Karpas-422 (cell line): ENCODE measurements around the gene MGA. TPM values are rescaled to one million over a fixed set of nuclear protein-coding genes. Genes with fewer than 3 reads are reported as not detected.
"Not testable (repeated sequence)": the region's sequence is repeated elsewhere in the genome, so short reads cannot be mapped to it uniquely, and the experiment has no call there.

Source experiments
- DNase-seq: peaks from one replicate; pipeline ENCODE4 v3.0.0-alpha.2; 2015
- H2AFZ ChIP-seq: fragments of 200-600 bp; sonication (generic); 2 replicates; pipeline ENCODE4 v1.6.1; 2014; ENCODE audit warnings: antibody characterized with exemption, low read length, mixed read lengths
- H3K27ac ChIP-seq: fragments of 200-600 bp; sonication (generic); 2 replicates; pipeline ENCODE4 v1.5.1; 2014; ENCODE audit warnings: mild to moderate bottlenecking, low read length, moderate library complexity
- H3K27me3 ChIP-seq: fragments of 200-600 bp; sonication (generic); 2 replicates; pipeline ENCODE4 v1.6.1; 2014; ENCODE audit warnings: low read length, mixed read lengths
- H3K36me3 ChIP-seq: fragments of 200-600 bp; sonication (generic); 2 replicates; pipeline ENCODE4 v1.6.1; 2014; ENCODE audit warnings: low read length, mixed read lengths; ENCODE audit not compliant: insufficient read depth
- H3K4me1 ChIP-seq: fragments of 200-600 bp; sonication (generic); 2 replicates; pipeline ENCODE4 v1.6.1; 2014; ENCODE audit warnings: mild to moderate bottlenecking, low read length, mixed read lengths
- H3K4me2 ChIP-seq: fragments of 200-600 bp; sonication (generic); 2 replicates; pipeline ENCODE4 v1.6.1; 2014; ENCODE audit warnings: low read length, low read depth, mild to moderate bottlenecking; ENCODE audit not compliant: poor library complexity, severe bottlenecking
- H3K4me3 ChIP-seq: fragments of 200-600 bp; sonication (generic); 2 replicates; pipeline ENCODE4 v1.5.1; 2014; ENCODE audit warnings: mild to moderate bottlenecking, antibody characterized with exemption, low read length, mixed read lengths
- H3K79me2 ChIP-seq: fragments of 200-600 bp; sonication (generic); 2 replicates; pipeline ENCODE4 v1.6.1; 2014; ENCODE audit warnings: mild to moderate bottlenecking, low read length, mixed read lengths
- H3K9ac ChIP-seq: fragments of 200-600 bp; sonication (generic); 2 replicates; pipeline ENCODE4 v1.6.0; 2014; ENCODE audit warnings: low read length
- H3K9me2 ChIP-seq: fragments of 200-600 bp; sonication (generic), shearing (Covaris generic); replicated peaks from 2 replicates; pipeline ENCODE4 v1.6.0; 2014; ENCODE audit warnings: mild to moderate bottlenecking, low read length, moderate library complexity; ENCODE audit not compliant: insufficient read depth
- H3K9me3 ChIP-seq: fragments of 300-700, 200-600 bp; sonication (generic); 2 replicates; pipeline ENCODE4 v1.6.1; 2014; ENCODE audit warnings: low read length, mixed read lengths
- H4K20me1 ChIP-seq: fragments of 200-600 bp; sonication (generic); 2 replicates; pipeline ENCODE4 v1.6.1; 2014; ENCODE audit warnings: mild to moderate bottlenecking, antibody characterized with exemption, low read length, low read depth; ENCODE audit not compliant: insufficient read depth
- total RNA-seq: library from RNA; depleted of rRNA; stranded (reverse); fragments of >200 nt; shearing (Covaris generic); gene quantifications from 2 replicates; pipeline ENCODE4 v1.2.3, GENCODE V29; 2014; ENCODE audit warnings: low replicate concordance

Gene MGA
- total RNA-seq, 1 experiment from 2014 or later: 68.1 TPM

- H3K27me3 ChIP-seq: no peaks in the 10 kb centered on the region
- peak overlapping the region; percentile 91 for H3K27ac ChIP-seq
- H3K9ac ChIP-seq: peak overlapping the region; percentile 48
- H3K4me1 ChIP-seq: peaks cover 72% of the 10 kb centered on the region
- H3K4me2 ChIP-seq: peak overlapping the region; percentile 65
- H3K79me2 ChIP-seq: peaks cover 98% of the 10 kb centered on the region
- no peaks in the 10 kb centered on the region for H3K9me3 ChIP-seq
- H2AFZ ChIP-seq: no peak overlapping the region
- H3K9me2 ChIP-seq: no peaks in the 10 kb centered on the region
- 0 out of 2 replicates have a peak, but pooled peaks cover 6% of the 10 kb centered on the region for H4K20me1 ChIP-seq
- H3K4me3 ChIP-seq: peak overlapping the region; percentile 27
- peak; percentile 92 for DNase-seq
- H3K36me3 ChIP-seq: peaks cover 22% of the 10 kb centered on the region; the same call in 1 of the 2 replicates
Measured at GRCh38 chr15:41695750-41696436, 35.7 kb downstream of the MGA start.

- Histone ChIP-seq H4K20me1 (no peaks in the 10 kb centered on the region), H3K79me2 (peaks cover 99% of the 10 kb centered on the region), H3K9me3 (no peaks in the 10 kb centered on the region), H3K9ac (peak overlapping the region; percentile 16), H3K27me3 (no peaks in the 10 kb centered on the region), H2AFZ (no peak overlapping the region), H3K4me1 (peaks cover 75% of the 10 kb centered on the region), H3K9me2 (no peaks in the 10 kb centered on the region), H3K27ac (peak overlapping the region; percentile 91), H3K36me3 (peaks cover 30% of the 10 kb centered on the region; the same call in 1 of the 2 replicates), H3K4me2 (peak overlapping the region; percentile 65), H3K4me3 (peak overlapping the region; percentile 24)
- no peak for DNase-seq
Measured at GRCh38 chr15:41698779-41699178, 38.6 kb downstream of the MGA start.

DNA sequence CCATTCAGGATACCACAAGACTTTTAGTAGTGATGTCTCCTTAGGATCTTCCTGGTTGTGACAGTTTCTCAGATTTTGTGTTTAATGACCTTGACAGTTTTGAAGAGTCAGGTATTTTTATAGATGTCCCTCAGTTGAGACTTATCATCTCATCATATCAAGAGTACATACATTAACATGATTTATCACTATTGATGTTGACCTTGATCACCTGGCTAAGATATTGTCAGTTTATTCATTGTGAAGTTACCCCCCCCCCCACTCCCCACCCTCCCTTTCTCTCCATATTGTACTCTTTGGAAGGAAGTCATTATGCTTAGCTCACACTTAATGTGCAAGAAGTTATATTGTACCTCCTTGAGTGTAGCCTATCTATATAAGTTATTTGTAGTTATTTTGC lies 42.9 kb downstream of the MGA start:
- Histone ChIP-seq H3K79me2 (peaks cover 93% of the 10 kb centered on the region), H3K36me3 (peaks cover 34% of the 10 kb centered on the region; the same call in 1 of the 2 replicates), H3K27me3 (no peaks in the 10 kb centered on the region), H3K4me1 (peaks cover 40% of the 10 kb centered on the region), H3K9ac (no peak overlapping the region), H3K4me3 (no peak overlapping the region), H3K27ac (peak overlapping the region; percentile 35; the same call in 1 of the 2 replicates), H3K9me3 (no peaks in the 10 kb centered on the region), H2AFZ (no peak overlapping the region), H3K4me2 (no peak overlapping the region), H4K20me1 (no peaks in the 10 kb centered on the region), H3K9me2 (no peaks in the 10 kb centered on the region)
- no peak for DNase-seq

DNA sequence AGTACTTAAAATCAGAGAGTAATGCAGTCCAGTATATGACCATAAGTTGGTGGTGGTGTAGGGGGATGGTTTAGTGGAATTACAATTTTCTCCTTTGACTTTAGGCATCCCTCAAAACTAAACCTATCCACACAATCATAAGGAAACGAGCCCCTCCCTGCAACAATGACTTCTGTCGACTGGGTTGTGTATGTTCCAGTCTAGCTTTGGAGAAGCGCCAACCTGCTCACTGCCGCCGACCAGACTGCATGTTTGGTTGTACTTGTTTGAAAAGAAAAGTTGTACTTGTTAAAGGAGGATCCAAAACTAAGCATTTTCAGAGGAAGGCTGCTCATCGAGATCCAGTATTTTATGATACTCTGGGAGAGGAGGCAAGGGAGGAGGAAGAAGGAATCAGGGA lies 52.8 kb downstream of the MGA start:
- no peak for DNase-seq
- Histone ChIP-seq H3K9me3 (no peaks in the 10 kb centered on the region), H3K27ac (no peak overlapping the region), H3K9ac (no peak overlapping the region), H3K9me2 (no peaks in the 10 kb centered on the region), H3K27me3 (no peaks in the 10 kb centered on the region), H3K36me3 (peaks cover 39% of the 10 kb centered on the region; the same call in 1 of the 2 replicates), H3K4me2 (no peak overlapping the region), H4K20me1 (no peaks in the 10 kb centered on the region), H3K4me3 (no peak overlapping the region), H2AFZ (no peak overlapping the region), H3K4me1 (no peaks in the 10 kb centered on the region), H3K79me2 (peaks cover 60% of the 10 kb centered on the region)

- Histone ChIP-seq H3K4me3 (no peak overlapping the region), H3K27ac (no peak overlapping the region), H2AFZ (no peak overlapping the region), H3K9me2 (no peaks in the 10 kb centered on the region), H3K9me3 (no peaks in the 10 kb centered on the region), H3K9ac (no peak overlapping the region), H3K4me2 (no peak overlapping the region), H3K79me2 (peaks cover 72% of the 10 kb centered on the region), H4K20me1 (no peaks in the 10 kb centered on the region), H3K4me1 (no peaks in the 10 kb centered on the region), H3K36me3 (peaks cover 38% of the 10 kb centered on the region; the same call in 1 of the 2 replicates), H3K27me3 (no peaks in the 10 kb centered on the region)
- DNase-seq: no peak
Measured at GRCh38 chr15:41714291-41714690, 54.1 kb downstream of the MGA start.

GRCh38 chr15:41716864-41717263 lies 56.7 kb downstream of the MGA start:
- Histone ChIP-seq H3K9ac (no peak overlapping the region), H3K36me3 (peaks cover 24% of the 10 kb centered on the region; the same call in 1 of the 2 replicates), H3K9me3 (no peaks in the 10 kb centered on the region), H3K27me3 (no peaks in the 10 kb centered on the region), H3K4me3 (no peak overlapping the region), H3K4me2 (no peak overlapping the region), H4K20me1 (no peaks in the 10 kb centered on the region), H3K4me1 (no peaks in the 10 kb centered on the region), H2AFZ (no peak overlapping the region), H3K9me2 (no peaks in the 10 kb centered on the region), H3K79me2 (peaks cover 84% of the 10 kb centered on the region), H3K27ac (no peak overlapping the region)
- no peak for DNase-seq

- peaks cover 22% of the 10 kb centered on the region for H3K36me3 ChIP-seq
- H3K27me3 ChIP-seq: no peaks in the 10 kb centered on the region
- no peaks in the 10 kb centered on the region for H4K20me1 ChIP-seq
- no peak for DNase-seq
- no peak overlapping the region for H3K4me3 ChIP-seq
- H3K9me3 ChIP-seq: no peaks in the 10 kb centered on the region
- peaks cover 37% of the 10 kb centered on the region for H3K4me1 ChIP-seq
- H3K79me2 ChIP-seq: peaks cover 63% of the 10 kb centered on the region
- H2AFZ ChIP-seq: no peak overlapping the region
- H3K9ac ChIP-seq: no peak overlapping the region
- peak overlapping the region; percentile 55 for H3K27ac ChIP-seq
- no peaks in the 10 kb centered on the region for H3K9me2 ChIP-seq
- no peak overlapping the region for H3K4me2 ChIP-seq
Measured at GRCh38 chr15:41727143-41727542, 66.9 kb downstream of the MGA start.

DNA sequence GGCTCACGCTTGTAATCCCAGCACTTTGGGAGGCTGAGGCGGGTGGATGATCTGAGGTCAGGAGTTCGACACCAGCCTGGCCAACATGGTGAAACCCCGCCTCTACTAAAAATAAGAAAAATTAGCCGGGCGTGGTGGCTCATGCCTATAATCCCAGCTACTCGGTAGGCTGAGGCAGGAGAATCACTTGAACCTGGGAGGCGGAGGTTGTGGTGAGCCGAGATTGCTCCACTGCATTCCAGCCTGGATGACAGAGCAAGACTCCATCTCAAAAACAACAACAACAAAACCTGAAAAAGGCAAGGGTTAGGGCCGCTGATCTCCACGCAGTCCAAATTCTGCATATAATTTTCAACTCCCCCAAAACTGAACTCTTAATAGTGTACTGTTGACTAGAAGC lies 67.9 kb downstream of the MGA start:
- H3K9me3 ChIP-seq, H3K9me2 ChIP-seq, H3K4me3 ChIP-seq, H3K9ac ChIP-seq, H3K4me2 ChIP-seq, H2AFZ ChIP-seq, H4K20me1 ChIP-seq, DNase-seq, H3K27me3 ChIP-seq: not testable (repeated sequence)
- Histone ChIP-seq H3K4me1 (peaks cover 37% of the 10 kb centered on the region), H3K79me2 (peaks cover 63% of the 10 kb centered on the region), H3K36me3 (peaks cover 27% of the 10 kb centered on the region), H3K27ac (peak overlapping the region; percentile 96)
